ENCODE results near the gene KIF3B.

The KIF3B gene

GRCh38 chr20:32248043-32248442 lies 29.4 kb upstream of the KIF3B start:
- no peak overlapping the region for H4K8ac ChIP-seq (ENCODE audit: low read length)
- H3K27me3 ChIP-seq (ENCODE audit: control insufficient read depth in 1 of 2, insufficient read depth in 1 of 2, low read length in 2 of 2) = peaks cover 0 to 5% of the 10 kb centered on the region in 2 experiments
- no peak overlapping the region for H3K27ac ChIP-seq (ENCODE audit: low read length, poor library complexity, severe bottlenecking)
- H3K36me3 ChIP-seq (ENCODE audit: control insufficient read depth in 1 of 2, insufficient read depth in 2 of 2, low read depth in 1 of 2, low read length in 2 of 2) = no peaks in the 10 kb centered on the region
- no peak overlapping the region for H3K18ac ChIP-seq (ENCODE audit: low read depth in 1 of 2, low read length in 2 of 2)
- H3K23ac ChIP-seq (ENCODE audit: low read length in 2 of 2) = no peak overlapping the region
- H3K79me1 ChIP-seq (replicated peaks; ENCODE audit: low read length, poor library complexity, severe bottlenecking) = no peaks in the 10 kb centered on the region
- no peak overlapping the region for H2AFZ ChIP-seq (ENCODE audit: low read depth, low read length)
- H2BK5ac ChIP-seq (ENCODE audit: low read depth, low read length, poor library complexity, severe bottlenecking) = no peak overlapping the region
- H3K9me3 ChIP-seq (ENCODE audit: control insufficient read depth, low read length) = no peaks in the 10 kb centered on the region
- H2AK5ac ChIP-seq (ENCODE audit: low read length, severe bottlenecking) = no peak overlapping the region
- no peak overlapping the region for H3K9ac ChIP-seq (ENCODE audit: low read length)
- H3K4ac ChIP-seq (ENCODE audit: low read depth in 1 of 2, low read length in 2 of 2) = no peak overlapping the region
- no peak overlapping the region for H2BK15ac ChIP-seq (ENCODE audit: low read depth, poor library complexity, severe bottlenecking)
- no peak overlapping the region for H3K4me2 ChIP-seq (ENCODE audit: low read length, poor library complexity, severe bottlenecking)
- peaks cover 4% of the 10 kb centered on the region for H3K4me1 ChIP-seq (ENCODE audit: control insufficient read depth, insufficient read depth, low read depth, low read length)
- no peak overlapping the region for H4K91ac ChIP-seq (ENCODE audit: low read length)
- no peak overlapping the region for H2BK120ac ChIP-seq (ENCODE audit: low read depth, low read length)
- 83% methylated on average over 5 of the region's 5 CpGs for WGBS
- H3K4me3 ChIP-seq (ENCODE audit: insufficient read depth in 1 of 2, low read depth in 1 of 2, low read length in 2 of 2) = no peak overlapping the region
- no peak overlapping the region for H2BK12ac ChIP-seq (ENCODE audit: low read length in 2 of 2)
- DNase-seq = no peak
- no peak overlapping the region for H3K14ac ChIP-seq (ENCODE audit: low read length in 2 of 2)

DNA sequence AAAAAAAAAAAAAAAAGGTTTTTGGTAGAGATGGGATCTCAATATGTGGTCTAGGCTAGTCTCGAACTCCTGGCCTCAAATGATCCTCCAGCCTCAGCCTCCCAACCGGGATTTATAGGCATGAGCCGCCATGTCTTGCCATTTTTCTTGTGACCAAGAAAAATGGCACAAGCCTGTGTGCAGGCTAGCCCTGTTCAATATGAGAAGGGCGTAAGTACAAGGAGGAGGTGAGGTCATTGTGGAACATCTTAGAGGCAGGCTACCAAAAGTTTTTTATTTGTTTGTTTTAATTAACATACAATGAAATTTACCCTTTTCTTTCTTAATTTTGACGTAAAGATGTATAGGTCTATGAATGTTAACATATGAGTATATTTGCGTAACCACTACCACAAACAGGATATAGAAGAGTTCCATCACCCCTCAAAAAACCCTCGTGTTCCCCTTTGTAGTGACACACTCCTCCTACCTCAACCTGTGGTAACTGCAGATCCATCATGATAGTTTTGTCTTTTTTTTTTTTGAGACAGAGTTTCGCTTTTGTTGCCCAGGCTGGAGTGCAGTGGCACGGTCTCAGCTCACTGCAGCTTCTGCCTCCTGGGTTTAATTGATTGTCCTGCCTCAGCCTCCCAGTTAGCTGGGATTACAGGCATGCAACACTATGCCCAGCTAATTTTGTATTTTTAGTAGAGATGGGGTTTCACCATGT lies 28.3 kb upstream of the KIF3B start:
- H3K36me3 ChIP-seq (ENCODE audit: control insufficient read depth in 1 of 2, insufficient read depth in 2 of 2, low read depth in 1 of 2, low read length in 2 of 2) = no peaks in the 10 kb centered on the region
- H3K79me1 ChIP-seq (replicated peaks; ENCODE audit: low read length, poor library complexity, severe bottlenecking) = no peaks in the 10 kb centered on the region
- no peak for DNase-seq
- H3K4me1 ChIP-seq (ENCODE audit: control insufficient read depth, insufficient read depth, low read depth, low read length) = peaks cover 4% of the 10 kb centered on the region
- H4K8ac ChIP-seq (ENCODE audit: low read length) = no peak overlapping the region
- no peak overlapping the region for H3K14ac ChIP-seq (ENCODE audit: low read length in 2 of 2)
- no peak overlapping the region for H2AFZ ChIP-seq (ENCODE audit: low read depth, low read length)
- no peak overlapping the region for H3K4me3 ChIP-seq (ENCODE audit: insufficient read depth in 1 of 2, low read depth in 1 of 2, low read length in 2 of 2)
- no peak overlapping the region for H3K27ac ChIP-seq (ENCODE audit: low read length, poor library complexity, severe bottlenecking)
- H3K18ac ChIP-seq (ENCODE audit: low read depth in 1 of 2, low read length in 2 of 2) = no peak overlapping the region
- no peak overlapping the region for H3K9ac ChIP-seq (ENCODE audit: low read length)
- no peak overlapping the region for H3K4ac ChIP-seq (ENCODE audit: low read depth in 1 of 2, low read length in 2 of 2)
- H2AK5ac ChIP-seq (ENCODE audit: low read length, severe bottlenecking) = no peak overlapping the region
- no peak overlapping the region for H2BK15ac ChIP-seq (ENCODE audit: low read depth, poor library complexity, severe bottlenecking)
- H3K23ac ChIP-seq (ENCODE audit: low read length in 2 of 2) = no peak overlapping the region
- no peak overlapping the region for H2BK5ac ChIP-seq (ENCODE audit: low read depth, low read length, poor library complexity, severe bottlenecking)
- no peak overlapping the region for H2BK12ac ChIP-seq (ENCODE audit: low read length in 2 of 2)
- H4K91ac ChIP-seq (ENCODE audit: low read length) = no peak overlapping the region
- H2BK120ac ChIP-seq (ENCODE audit: low read depth, low read length) = no peak overlapping the region
- peaks cover 3% of the 10 kb centered on the region for H3K9me3 ChIP-seq (ENCODE audit: control insufficient read depth, low read length)
- WGBS = 87% methylated on average over 8 of the region's 9 CpGs
- H3K27me3 ChIP-seq (ENCODE audit: control insufficient read depth in 1 of 2, insufficient read depth in 1 of 2, low read length in 2 of 2) = peaks cover 0 to 5% of the 10 kb centered on the region in 2 experiments
- H3K4me2 ChIP-seq (ENCODE audit: low read length, poor library complexity, severe bottlenecking) = no peak overlapping the region

DNA sequence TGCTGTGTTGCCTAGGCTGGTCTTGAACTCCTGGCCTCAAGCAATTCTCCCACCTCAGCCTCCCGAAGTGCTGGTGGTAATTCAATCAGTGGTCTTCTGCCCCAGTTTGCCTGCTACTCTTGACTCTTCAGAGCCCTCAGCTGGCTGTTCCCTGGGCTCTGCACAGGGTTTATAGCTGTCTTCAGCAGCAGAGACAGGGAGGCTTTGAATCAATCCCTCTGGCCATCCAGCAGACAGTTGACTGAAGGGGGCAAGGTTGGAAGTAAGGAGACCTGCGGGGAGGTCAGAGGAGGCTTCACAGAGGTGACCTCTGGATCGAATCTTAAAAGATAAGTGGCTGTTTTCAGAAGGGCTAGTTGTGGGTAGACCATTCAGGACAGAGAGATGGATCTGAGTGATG lies 26.0 kb upstream of the KIF3B start:
- no peak overlapping the region for H3K9ac ChIP-seq (ENCODE audit: low read length)
- H2BK15ac ChIP-seq (ENCODE audit: low read depth, poor library complexity, severe bottlenecking) = no peak overlapping the region
- no peak overlapping the region for H3K14ac ChIP-seq (ENCODE audit: low read length in 2 of 2)
- no peak overlapping the region for H3K4me3 ChIP-seq (ENCODE audit: insufficient read depth in 1 of 2, low read depth in 1 of 2, low read length in 2 of 2)
- H2BK5ac ChIP-seq (ENCODE audit: low read depth, low read length, poor library complexity, severe bottlenecking) = no peak overlapping the region
- no peak overlapping the region for H2AFZ ChIP-seq (ENCODE audit: low read depth, low read length)
- no peak overlapping the region for H4K8ac ChIP-seq (ENCODE audit: low read length)
- no peak overlapping the region for H3K23ac ChIP-seq (ENCODE audit: low read length in 2 of 2)
- H3K27ac ChIP-seq (ENCODE audit: low read length, poor library complexity, severe bottlenecking) = no peak overlapping the region
- no peak overlapping the region for H4K91ac ChIP-seq (ENCODE audit: low read length)
- peaks cover 6% of the 10 kb centered on the region for H3K4me1 ChIP-seq (ENCODE audit: control insufficient read depth, insufficient read depth, low read depth, low read length)
- no peak overlapping the region for H2BK12ac ChIP-seq (ENCODE audit: low read length in 2 of 2)
- no peak overlapping the region for H3K4ac ChIP-seq (ENCODE audit: low read depth in 1 of 2, low read length in 2 of 2)
- peak overlapping the region; percentile 57 for H2AK5ac ChIP-seq (ENCODE audit: low read length, severe bottlenecking)
- 73% methylated on average over 3 of the region's 3 CpGs for WGBS
- H3K36me3 ChIP-seq (ENCODE audit: control insufficient read depth in 1 of 2, insufficient read depth in 2 of 2, low read depth in 1 of 2, low read length in 2 of 2) = no peaks in the 10 kb centered on the region
- H3K9me3 ChIP-seq (ENCODE audit: control insufficient read depth, low read length) = peaks cover 3% of the 10 kb centered on the region
- H3K79me1 ChIP-seq (replicated peaks; ENCODE audit: low read length, poor library complexity, severe bottlenecking) = no peaks in the 10 kb centered on the region
- no peak overlapping the region for H3K4me2 ChIP-seq (ENCODE audit: low read length, poor library complexity, severe bottlenecking)
- no peak for DNase-seq
- peaks cover 0 to 5% of the 10 kb centered on the region in 2 experiments for H3K27me3 ChIP-seq (ENCODE audit: control insufficient read depth in 1 of 2, insufficient read depth in 1 of 2, low read length in 2 of 2)
- no peak overlapping the region for H2BK120ac ChIP-seq (ENCODE audit: low read depth, low read length)
- no peak overlapping the region for H3K18ac ChIP-seq (ENCODE audit: low read depth in 1 of 2, low read length in 2 of 2)

DNA sequence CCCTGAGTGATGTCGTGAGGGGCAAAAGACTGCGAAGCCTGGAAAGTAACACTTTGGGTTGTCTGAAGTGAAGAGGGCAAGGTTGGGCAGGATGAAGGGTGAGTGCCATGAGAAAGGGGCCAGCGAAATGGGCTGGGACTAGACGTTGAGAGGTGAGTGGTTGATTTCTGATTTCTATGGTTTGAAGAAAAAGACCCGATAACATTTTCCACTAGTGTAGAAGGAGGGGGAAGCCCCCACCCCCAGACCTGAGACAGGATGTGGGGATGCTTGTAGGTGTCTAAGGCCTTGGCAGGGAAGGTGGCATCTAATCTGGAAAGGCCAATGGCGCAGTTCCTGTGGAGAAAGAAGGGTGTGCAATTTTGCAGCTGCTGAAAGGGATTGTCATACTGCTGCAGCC lies 25.3 kb upstream of the KIF3B start:
- no peaks in the 10 kb centered on the region for H3K79me1 ChIP-seq (replicated peaks; ENCODE audit: low read length, poor library complexity, severe bottlenecking)
- 93% methylated on average over 6 of the region's 6 CpGs for WGBS
- no peak overlapping the region for H2BK12ac ChIP-seq (ENCODE audit: low read length in 2 of 2)
- H2BK15ac ChIP-seq (ENCODE audit: low read depth, poor library complexity, severe bottlenecking) = no peak overlapping the region
- no peak overlapping the region for H3K23ac ChIP-seq (ENCODE audit: low read length in 2 of 2)
- H3K27ac ChIP-seq (ENCODE audit: low read length, poor library complexity, severe bottlenecking) = no peak overlapping the region
- peaks cover 3% of the 10 kb centered on the region for H3K9me3 ChIP-seq (ENCODE audit: control insufficient read depth, low read length)
- DNase-seq = no peak
- no peak overlapping the region for H3K4me2 ChIP-seq (ENCODE audit: low read length, poor library complexity, severe bottlenecking)
- no peak overlapping the region for H2AFZ ChIP-seq (ENCODE audit: low read depth, low read length)
- H3K18ac ChIP-seq (ENCODE audit: low read depth in 1 of 2, low read length in 2 of 2) = no peak overlapping the region
- H4K91ac ChIP-seq (ENCODE audit: low read length) = no peak overlapping the region
- H3K36me3 ChIP-seq (ENCODE audit: control insufficient read depth in 1 of 2, insufficient read depth in 2 of 2, low read depth in 1 of 2, low read length in 2 of 2) = no peaks in the 10 kb centered on the region
- peaks cover 0 to 5% of the 10 kb centered on the region in 2 experiments for H3K27me3 ChIP-seq (ENCODE audit: control insufficient read depth in 1 of 2, insufficient read depth in 1 of 2, low read length in 2 of 2)
- no peak overlapping the region for H2BK5ac ChIP-seq (ENCODE audit: low read depth, low read length, poor library complexity, severe bottlenecking)
- no peak overlapping the region for H3K4me3 ChIP-seq (ENCODE audit: insufficient read depth in 1 of 2, low read depth in 1 of 2, low read length in 2 of 2)
- H2BK120ac ChIP-seq (ENCODE audit: low read depth, low read length) = no peak overlapping the region
- H3K14ac ChIP-seq (ENCODE audit: low read length in 2 of 2) = no peak overlapping the region
- H4K8ac ChIP-seq (ENCODE audit: low read length) = no peak overlapping the region
- peaks cover 4% of the 10 kb centered on the region for H3K4me1 ChIP-seq (ENCODE audit: control insufficient read depth, insufficient read depth, low read depth, low read length)
- H3K4ac ChIP-seq (ENCODE audit: low read depth in 1 of 2, low read length in 2 of 2) = no peak overlapping the region
- H3K9ac ChIP-seq (ENCODE audit: low read length) = no peak overlapping the region
- peak overlapping the region; percentile 11 for H2AK5ac ChIP-seq (ENCODE audit: low read length, severe bottlenecking)
